ENCODE measurements around the gene AGMO.
"Not testable (repeated sequence)": the region's sequence is repeated elsewhere in the genome, so short reads cannot be mapped to it uniquely, and the experiment has no call there.

AGMO gene

GRCh38 chr7:15558756-15559155, 3.1 kb downstream of the AGMO start:
- no peak for DNase-seq

- no peak for DNase-seq
Measured at GRCh38 chr7:15557686-15558085, 4.1 kb downstream of the AGMO start.

DNA sequence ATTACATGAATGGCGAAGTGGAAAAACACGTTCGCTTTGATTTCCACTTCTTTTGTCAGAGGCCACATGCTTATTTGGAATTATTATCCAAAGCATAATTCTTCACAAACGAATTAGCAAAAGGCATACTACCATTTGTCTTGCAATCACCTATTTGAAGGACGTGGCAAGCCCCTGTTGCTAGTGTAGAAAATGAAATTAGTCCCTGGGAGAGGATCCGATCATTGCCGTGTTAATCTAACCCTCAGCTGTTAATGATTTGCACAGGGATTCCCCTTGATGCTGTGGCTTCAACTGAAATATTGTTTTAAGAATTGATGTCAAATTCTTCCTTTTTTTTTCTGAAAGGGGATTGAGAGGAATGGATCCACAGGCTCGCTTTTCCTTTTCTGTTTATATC, 4.6 kb downstream of the AGMO start:
- DNase-seq, result no peak

GRCh38 chr7:15556339-15557105, 5.3 kb downstream of the AGMO start:
- DNase-seq, result no peak

DNA sequence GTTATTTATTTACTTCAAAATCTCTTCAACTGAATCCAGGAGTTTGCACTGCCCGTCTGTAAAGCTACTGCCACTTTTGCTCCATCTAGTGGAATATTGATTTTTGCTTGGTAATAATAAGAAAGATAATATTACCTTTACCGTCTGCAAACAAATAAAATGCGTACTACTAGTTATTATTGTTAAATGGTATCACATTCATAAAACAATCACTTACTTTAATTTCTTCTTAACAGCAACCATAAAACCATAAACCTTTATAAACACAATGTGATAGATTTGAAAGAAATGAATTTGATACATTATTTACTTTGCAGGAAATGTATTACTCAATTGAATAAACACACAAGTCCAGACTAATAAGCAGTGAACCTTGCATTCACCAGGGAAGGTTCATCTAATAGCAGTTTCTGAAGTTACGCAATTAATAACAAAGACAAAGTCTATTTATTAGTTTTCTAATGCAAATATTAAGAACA, 6.4 kb downstream of the AGMO start:
- DNase-seq, result no peak

- no peak for DNase-seq
Measured at GRCh38 chr7:15554744-15555143, 7.1 kb downstream of the AGMO start.

DNA sequence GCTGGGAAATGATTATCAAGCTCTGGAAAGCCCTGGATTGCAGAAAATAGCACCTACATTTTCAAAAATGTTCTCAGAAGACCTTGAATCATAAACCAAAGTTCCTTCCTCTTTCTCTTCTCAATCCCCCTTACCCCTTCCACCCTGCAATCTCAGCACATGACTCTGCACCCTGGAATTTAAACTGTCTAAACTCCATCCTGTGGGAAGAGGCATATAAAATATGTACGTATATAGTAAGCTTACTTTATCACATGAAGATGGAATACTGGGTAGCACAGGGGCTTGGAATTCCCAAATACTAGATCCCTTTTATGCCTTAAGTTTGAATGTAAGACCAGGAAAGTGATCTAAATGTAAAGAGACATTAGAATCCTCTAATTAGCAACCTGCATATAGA, 7.7 kb downstream of the AGMO start:
- DNase-seq, result no peak

DNA sequence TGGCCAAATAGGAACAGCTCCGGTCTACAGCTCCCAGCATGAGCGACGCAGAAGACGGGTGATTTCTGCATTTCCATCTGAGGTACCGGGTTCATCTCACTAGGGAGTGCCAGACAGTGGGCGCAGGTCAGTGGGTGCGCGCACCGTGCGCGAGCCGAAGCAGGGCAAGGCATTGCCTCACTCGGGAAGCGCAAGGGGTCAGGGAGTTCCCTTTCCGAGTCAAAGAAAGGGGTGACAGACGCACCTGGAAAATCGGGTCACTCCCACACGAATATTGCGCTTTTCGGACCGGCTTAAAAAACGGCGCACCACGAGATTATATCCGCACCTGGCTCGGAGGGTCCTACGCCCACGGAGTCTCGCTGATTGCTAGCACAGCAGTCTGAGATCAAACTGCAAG, 14.5 kb downstream of the AGMO start:
- not testable (repeated sequence) for DNase-seq

- no peak for DNase-seq
Measured at GRCh38 chr7:15546272-15546792, 15.5 kb downstream of the AGMO start.

GRCh38 chr7:15544050-15544449, 17.8 kb downstream of the AGMO start:
- no peak for DNase-seq

DNA sequence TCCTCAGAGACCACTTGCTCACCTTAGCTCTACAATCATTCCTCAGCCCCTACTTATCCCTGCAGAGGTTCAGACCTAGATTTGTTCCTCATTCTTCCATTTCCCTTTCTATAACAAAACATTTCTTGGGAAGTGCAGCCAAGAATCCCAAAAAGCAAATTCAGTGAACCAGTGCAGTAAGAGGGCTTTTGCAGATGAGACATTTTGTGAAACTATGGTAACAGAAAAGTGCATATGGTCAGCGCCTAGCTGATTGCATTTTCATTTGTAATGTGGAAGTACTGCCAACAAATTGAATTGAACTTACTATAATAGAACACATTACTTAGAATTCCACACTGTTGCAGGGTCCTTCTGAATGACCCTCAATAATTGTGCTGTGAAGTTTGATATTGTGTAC, 18.6 kb downstream of the AGMO start:
- DNase-seq, result no peak

- DNase-seq, result no peak
Measured at GRCh38 chr7:15527648-15528047, 34.2 kb downstream of the AGMO start.

GRCh38 chr7:15525652-15526263, 36.1 kb downstream of the AGMO start:
- DNase-seq, result no peak

DNA sequence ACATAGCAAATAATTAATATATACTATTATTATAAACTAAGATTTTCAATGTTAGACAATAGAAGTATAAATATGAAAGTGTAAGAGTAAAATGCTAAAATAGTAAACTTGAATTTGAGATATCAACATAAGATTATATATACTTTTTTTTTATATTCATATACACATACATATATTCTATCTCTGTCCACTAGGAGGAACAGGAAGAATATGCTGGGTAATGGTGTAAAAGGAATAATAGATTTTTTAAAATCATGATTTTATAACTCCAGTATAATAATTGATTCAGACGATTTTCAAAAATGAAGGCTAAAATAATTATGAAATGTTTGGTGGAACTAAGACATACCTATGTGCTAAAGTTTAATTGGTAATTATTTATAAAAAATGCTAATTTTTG, 37.7 kb downstream of the AGMO start:
- no peak for DNase-seq

DNA sequence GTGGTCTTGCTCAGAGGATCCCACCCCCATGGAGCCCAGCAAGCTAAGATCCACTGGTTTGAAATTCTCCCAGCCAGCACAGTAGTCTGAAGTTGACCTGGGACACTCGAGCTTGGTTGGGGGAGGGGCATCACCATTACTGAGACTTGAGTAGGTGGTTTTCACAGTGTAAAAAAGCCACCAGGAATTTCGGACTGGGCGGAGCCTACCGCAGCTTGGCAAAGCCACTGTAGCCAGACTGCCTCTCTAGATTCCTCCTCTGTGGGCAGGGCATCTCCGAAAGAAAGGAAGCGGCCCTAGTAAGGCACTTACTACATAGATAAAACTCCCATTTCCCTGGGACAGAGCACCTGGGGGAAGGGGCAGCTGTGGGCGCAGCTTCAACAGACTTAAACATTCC, 44.0 kb downstream of the AGMO start:
- not testable (repeated sequence) for DNase-seq

GRCh38 chr7:15515252-15515651, 46.6 kb downstream of the AGMO start:
- DNase-seq, result no peak

- no peak for DNase-seq
Measured at GRCh38 chr7:15508258-15508657, 53.6 kb downstream of the AGMO start.

- DNase-seq, result no peak
Measured at GRCh38 chr7:15507708-15508107, 54.1 kb downstream of the AGMO start.

GRCh38 chr7:15507171-15507570, 54.6 kb downstream of the AGMO start:
- DNase-seq, result no peak

DNA sequence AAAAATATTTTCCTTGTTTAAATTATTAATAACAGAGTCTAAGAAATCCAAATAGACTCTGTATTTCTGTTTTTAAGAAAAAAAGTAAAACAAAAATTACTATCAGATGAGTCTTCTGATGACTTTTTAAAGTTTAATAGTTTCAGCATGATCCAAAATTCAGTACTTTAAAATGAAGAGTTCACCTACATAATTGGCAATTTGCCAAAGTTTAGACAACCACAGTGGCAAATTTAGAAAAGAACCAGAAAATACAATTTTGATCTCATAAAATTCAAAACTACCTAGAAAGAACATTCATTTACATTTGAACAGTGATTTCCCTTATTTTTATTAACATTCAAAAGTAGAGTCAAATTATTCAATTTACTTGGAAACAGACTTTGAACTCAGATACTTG, 56.1 kb downstream of the AGMO start:
- DNase-seq, result no peak

DNA sequence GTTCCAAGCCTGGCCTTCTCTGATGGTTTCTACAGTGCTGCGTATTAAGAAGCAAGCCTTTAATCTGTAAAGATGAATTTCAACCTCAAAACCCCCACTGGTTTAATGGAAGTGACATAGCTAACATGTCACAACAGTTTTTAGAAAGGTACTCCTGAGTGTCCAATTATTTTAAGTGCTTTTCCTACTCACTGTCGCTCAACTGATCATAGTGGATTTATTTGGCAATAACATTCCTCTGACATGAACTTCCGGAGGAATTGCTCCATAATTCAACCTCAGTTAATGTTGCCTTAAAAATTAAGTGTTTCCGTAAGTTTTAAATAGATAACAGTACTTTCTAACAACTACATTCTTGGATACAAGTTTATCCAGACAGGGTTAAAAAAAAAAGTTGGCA, 57.5 kb downstream of the AGMO start:
- DNase-seq, result no peak

- no peak for DNase-seq
Measured at GRCh38 chr7:15503603-15504290, 58.1 kb downstream of the AGMO start.

- no peak for DNase-seq
Measured at GRCh38 chr7:15498465-15498864, 63.4 kb downstream of the AGMO start.

GRCh38 chr7:15495170-15495569, 66.6 kb downstream of the AGMO start:
- DNase-seq, result no peak
